ENCODE measurements around the gene MYRF. TPM values are rescaled to one million over a fixed set of nuclear protein-coding genes. Genes with fewer than 3 reads are reported as not detected.

The MYRF gene
- total and polyA plus RNA-seq, 11 donors, result 0.11 to 41.2 (median 0.25) TPM; not detected in 2

DNA sequence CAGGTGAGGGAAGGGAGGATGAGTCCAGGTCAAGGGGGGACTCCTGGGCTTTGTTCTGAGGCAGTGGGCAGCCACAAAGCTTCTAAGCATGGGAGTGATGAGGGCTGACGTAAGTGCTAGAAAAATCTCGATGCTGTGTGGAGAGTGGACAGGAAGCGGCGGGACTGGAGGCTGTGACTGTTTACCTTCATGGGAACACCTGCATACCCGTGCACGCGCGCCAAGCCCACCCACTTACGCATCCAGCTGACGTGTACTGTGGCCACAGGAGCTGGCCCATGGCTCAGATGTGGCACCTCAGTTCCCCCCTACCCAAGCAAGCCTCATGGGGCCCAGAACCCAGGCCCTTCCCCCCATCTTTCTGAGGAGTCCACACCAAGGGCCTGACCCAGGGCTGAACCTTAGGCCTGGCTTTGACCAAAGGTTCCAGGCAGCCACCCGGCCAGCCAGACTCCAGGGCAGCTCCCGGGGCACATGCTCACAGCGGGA, 14.0 kb downstream of the MYRF start:
- Histone ChIP-seq H3K4me3 (no peak overlapping the region), H3K27ac (no peak overlapping the region), H3K27me3 (peaks cover 0 to 7% (median 0%) of the 10 kb centered on the region in 9 donors), H3K36me3 (no peaks in the 10 kb centered on the region), H3K9me3 (no peaks in the 10 kb centered on the region), H3K4me1 (peaks cover 0 to 5% (median 0%) of the 10 kb centered on the region in 12 donors)
- intact Hi-C loops (cut with DNase I), result no loop called here
- no peak for DNase-seq
- TF ChIP-seq POLR2A (IDR thresholded peaks at IDR 0.05), result no peak
- TF ChIP-seq, protein P1, sequence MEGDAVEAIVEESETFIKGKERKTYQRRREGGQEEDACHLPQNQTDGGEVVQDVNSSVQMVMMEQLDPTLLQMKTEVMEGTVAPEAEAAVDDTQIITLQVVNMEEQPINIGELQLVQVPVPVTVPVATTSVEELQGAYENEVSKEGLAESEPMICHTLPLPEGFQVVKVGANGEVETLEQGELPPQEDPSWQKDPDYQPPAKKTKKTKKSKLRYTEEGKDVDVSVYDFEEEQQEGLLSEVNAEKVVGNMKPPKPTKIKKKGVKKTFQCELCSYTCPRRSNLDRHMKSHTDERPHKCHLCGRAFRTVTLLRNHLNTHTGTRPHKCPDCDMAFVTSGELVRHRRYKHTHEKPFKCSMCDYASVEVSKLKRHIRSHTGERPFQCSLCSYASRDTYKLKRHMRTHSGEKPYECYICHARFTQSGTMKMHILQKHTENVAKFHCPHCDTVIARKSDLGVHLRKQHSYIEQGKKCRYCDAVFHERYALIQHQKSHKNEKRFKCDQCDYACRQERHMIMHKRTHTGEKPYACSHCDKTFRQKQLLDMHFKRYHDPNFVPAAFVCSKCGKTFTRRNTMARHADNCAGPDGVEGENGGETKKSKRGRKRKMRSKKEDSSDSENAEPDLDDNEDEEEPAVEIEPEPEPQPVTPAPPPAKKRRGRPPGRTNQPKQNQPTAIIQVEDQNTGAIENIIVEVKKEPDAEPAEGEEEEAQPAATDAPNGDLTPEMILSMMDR (IDR thresholded peaks at IDR 0.05), result no peak
- 66 to 75% (median 73%) methylated on average over 13 of the region's 13 CpGs for WGBS, 4 donors
- ATAC-seq, result no peak

DNA sequence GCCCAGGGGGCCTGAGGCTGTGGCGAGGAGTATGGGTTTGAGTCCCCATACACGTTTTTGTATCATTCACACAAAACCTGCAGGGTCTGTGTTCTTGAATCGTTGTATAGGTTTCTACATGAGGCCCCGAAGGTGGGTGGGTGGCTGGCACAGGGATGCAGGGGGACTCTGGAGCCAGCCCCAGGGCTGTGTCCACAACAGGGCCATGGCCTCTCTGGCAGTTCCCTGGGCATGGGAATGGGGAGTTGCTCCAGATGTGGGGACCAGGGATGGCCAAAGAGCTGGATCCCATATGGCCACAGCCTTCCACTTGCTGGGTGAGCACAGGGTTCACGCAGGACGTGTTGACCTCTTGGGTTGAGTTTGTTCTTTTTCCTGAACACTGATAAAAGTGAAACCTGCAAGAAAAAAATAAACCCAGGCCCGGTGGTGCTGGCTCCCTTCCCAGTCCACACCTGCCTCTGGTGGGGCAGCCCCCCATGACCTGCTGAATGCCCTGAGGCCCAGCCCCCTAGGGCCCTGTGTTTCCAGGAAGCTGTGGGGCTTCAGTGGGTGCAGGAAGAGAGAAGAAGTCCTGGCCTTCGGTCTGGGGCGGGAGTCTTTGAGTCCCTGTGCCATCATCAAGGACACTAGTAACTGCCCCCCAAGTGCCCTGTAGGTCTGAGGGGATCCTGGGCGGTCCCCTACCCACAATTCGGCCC, 16.1 kb downstream of the MYRF start:
- 76 to 87% (median 79%) methylated on average over 11 of the region's 11 CpGs for WGBS, 4 donors
- Histone ChIP-seq H3K4me3 (no peak overlapping the region), H3K9me3 (no peaks in the 10 kb centered on the region), H3K36me3 (no peaks in the 10 kb centered on the region), H3K4me1 (peaks cover 0 to 9% (median 0%) of the 10 kb centered on the region in 12 donors), H3K27me3 (no peaks in the 10 kb centered on the region), H3K27ac (no peak overlapping the region)
- ATAC-seq (no peak), DNase-seq (no peak)
- TF ChIP-seq, protein P1 (IDR thresholded peaks at IDR 0.05), result no peak
- no peak for TF ChIP-seq POLR2A (IDR thresholded peaks at IDR 0.05)
- intact Hi-C loops (cut with DNase I), result no loop called here

DNA sequence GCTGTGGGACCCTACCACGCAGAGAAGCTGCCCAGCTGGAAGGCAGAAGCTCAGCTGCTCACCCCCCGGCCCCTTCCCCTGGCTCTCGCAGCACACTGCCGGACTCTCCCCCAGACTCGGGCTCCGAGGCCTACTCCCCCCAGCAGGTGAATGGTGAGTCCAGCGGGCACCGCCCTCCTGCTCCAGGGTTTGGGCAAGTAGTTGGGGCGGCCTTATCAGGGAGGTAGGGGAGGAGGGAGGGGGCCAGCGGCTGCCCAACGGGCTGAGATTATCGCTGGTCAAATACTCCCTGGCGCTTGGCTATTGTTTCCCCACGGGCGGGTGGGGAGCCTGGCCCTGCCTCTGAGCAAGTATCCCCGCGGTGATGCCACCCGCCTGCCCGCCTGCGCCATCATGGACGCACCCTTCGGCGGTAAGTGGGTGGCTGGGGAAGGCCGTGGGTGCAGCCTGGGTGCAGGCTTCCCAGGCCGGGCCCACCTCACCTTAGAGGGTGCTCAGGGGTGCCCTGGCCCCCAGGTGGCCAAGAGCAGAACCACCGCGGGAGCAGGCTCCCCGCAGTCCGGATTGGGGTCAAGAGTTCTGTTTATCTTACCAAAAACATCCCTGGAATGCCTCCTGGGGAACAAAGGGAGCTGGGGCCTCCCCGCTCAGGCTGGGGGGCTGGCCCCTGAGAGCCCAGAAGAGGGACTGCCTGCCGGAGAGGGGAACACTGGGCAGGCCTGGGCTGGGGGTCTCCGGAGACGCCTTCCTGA, 16.9 kb downstream of the MYRF start:
- intact Hi-C loops (cut with DNase I), result no loop called here
- H3K36me3 ChIP-seq, result no peaks in the 10 kb centered on the region
- no peaks in the 10 kb centered on the region for H3K9me3 ChIP-seq
- H3K4me1 ChIP-seq, result peaks cover 0 to 9% (median 0%) of the 10 kb centered on the region in 12 donors
- WGBS, 4 donors, result 64 to 92% (median 67%) methylated on average over 10 to 33 of the region's 33 CpGs
- no peak overlapping the region for H3K27ac ChIP-seq
- DNase-seq (no peak), ATAC-seq (no peak)
- no peak overlapping the region for H3K4me3 ChIP-seq
- no peaks in the 10 kb centered on the region for H3K27me3 ChIP-seq
- no peak for TF ChIP-seq POLR2A (IDR thresholded peaks at IDR 0.05)
- TF ChIP-seq, protein P1 (IDR thresholded peaks at IDR 0.05), result no peak

DNA sequence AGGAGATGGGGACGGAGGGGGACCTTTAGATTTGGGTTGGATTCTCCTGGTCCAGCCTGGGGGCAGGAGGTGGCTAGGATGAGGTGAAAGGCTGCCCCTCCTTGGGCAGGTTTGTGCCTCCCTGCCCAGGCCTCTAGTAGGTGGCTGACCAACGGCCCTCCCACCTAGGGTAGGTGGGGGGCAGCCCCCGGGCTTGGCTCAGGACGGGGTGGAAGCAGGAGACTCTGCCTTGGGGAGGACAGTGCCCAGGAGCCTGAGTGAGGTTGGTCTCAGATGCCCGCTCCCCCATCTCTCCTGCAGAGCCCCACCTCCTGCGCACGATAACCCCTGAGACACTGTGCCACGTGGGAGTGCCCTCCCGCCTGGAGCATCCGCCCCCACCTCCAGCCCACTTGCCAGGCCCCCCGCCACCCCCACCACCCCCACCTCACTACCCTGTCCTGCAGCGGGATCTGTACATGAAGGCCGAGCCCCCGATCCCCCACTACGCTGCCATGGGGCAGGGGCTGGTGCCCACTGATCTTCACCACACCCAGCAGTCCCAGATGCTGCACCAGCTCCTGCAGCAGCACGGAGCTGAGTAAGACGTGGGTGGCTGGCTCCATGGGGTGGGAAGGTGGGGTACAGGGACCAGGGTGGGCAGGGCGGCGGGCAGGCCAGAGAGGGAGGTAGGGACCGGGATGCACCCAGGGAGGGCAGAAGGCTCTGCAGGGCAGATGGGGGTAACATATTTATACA, 17.7 kb downstream of the MYRF start:
- Histone ChIP-seq H3K27me3 (no peaks in the 10 kb centered on the region), H3K4me3 (no peak overlapping the region), H3K36me3 (no peaks in the 10 kb centered on the region), H3K9me3 (no peaks in the 10 kb centered on the region), H3K27ac (no peak overlapping the region), H3K4me1 (peaks cover 0 to 9% (median 0%) of the 10 kb centered on the region in 12 donors)
- TF ChIP-seq, protein P1 (IDR thresholded peaks at IDR 0.05), result no peak
- TF ChIP-seq POLR2A (IDR thresholded peaks at IDR 0.05), result no peak
- ATAC-seq, result no peak
- DNase-seq, result no peak
- 84 to 91% (median 89%) methylated on average over 14 to 20 of the region's 20 CpGs for WGBS, 4 donors
- intact Hi-C loops (cut with DNase I), result no loop called here

All from heart left ventricle (tissue), 16 donors.